GM10847 (cell line): ENCODE results near the gene CNPY4.

Experiments used
- POLR2A ChIP-seq: IDR thresholded peaks from 2 replicates; pipeline ENCODE4 v1.6.1; 2011; ENCODE audit not compliant: insufficient read length; ENCODE audit errors: extremely low read depth

Gene CNPY4

GRCh38 chr7:100160067-100160466 is 40.6 kb downstream of the CNPY4 start:
- no peak for TF ChIP-seq POLR2A

- TF ChIP-seq POLR2A, result no peak
These were observed 43.6 kb downstream of the CNPY4 start for GRCh38 chr7:100163006-100163531.

GRCh38 chr7:100163871-100164270 is 44.4 kb downstream of the CNPY4 start:
- TF ChIP-seq POLR2A, result no peak

GRCh38 chr7:100166317-100166940 is 47.0 kb downstream of the CNPY4 start:
- no peak for TF ChIP-seq POLR2A

GRCh38 chr7:100166970-100167911 is 47.8 kb downstream of the CNPY4 start:
- TF ChIP-seq POLR2A, result no peak

- no peak for TF ChIP-seq POLR2A
These were observed 48.5 kb downstream of the CNPY4 start for GRCh38 chr7:100167912-100168323.

GRCh38 chr7:100169147-100169850 is 49.9 kb downstream of the CNPY4 start:
- TF ChIP-seq POLR2A, result no peak

GRCh38 chr7:100170101-100170897 is 50.9 kb downstream of the CNPY4 start:
- no peak for TF ChIP-seq POLR2A

GRCh38 chr7:100171087-100171681 is 51.8 kb downstream of the CNPY4 start:
- TF ChIP-seq POLR2A, result no peak

GRCh38 chr7:100171840-100172239 is 52.4 kb downstream of the CNPY4 start:
- TF ChIP-seq POLR2A, result no peak

GRCh38 chr7:100173806-100174495 is 54.5 kb downstream of the CNPY4 start:
- no peak for TF ChIP-seq POLR2A

- TF ChIP-seq POLR2A, result no peak
These were observed 55.1 kb downstream of the CNPY4 start for GRCh38 chr7:100174582-100174981.
